DND-41 (cell line): ENCODE measurements around the gene MACC1.

Source experiments
- ATAC-seq: fragments of 200-7000 bp; cut with Tn5 transposase; 3 replicates; pipeline ENCODE4 v1.9.1; 2021; ENCODE audit warnings: low read depth; ENCODE audit not compliant: insufficient read depth
- DNase-seq: peaks from one replicate; pipeline ENCODE4 v3.0.0-alpha.2; 2020
- H2AFZ ChIP-seq: 2 replicates; pipeline ENCODE4 v1.6.0; 2012; ENCODE audit warnings: low read depth, low read length
- H3K27ac ChIP-seq: 2 replicates; pipeline ENCODE4 v1.5.1; 2012; ENCODE audit warnings: low read length, inconsistent platforms
- H3K27me3 ChIP-seq: fragments of 200-600 bp; sonication (generic); 2 replicates; pipeline ENCODE4 v1.6.0; 2012; ENCODE audit warnings: low read length, mild to moderate bottlenecking, inconsistent platforms; ENCODE audit not compliant: insufficient read depth, poor library complexity
- H3K36me3 ChIP-seq: 2 replicates; pipeline ENCODE4 v1.5.1; 2012; ENCODE audit warnings: low read length, inconsistent platforms; ENCODE audit not compliant: insufficient read depth
- H3K4me1 ChIP-seq: 2 replicates; pipeline ENCODE4 v1.5.1; 2012; ENCODE audit warnings: mild to moderate bottlenecking, low read length; ENCODE audit not compliant: insufficient read depth
- H3K4me2 ChIP-seq: 2 replicates; pipeline ENCODE4 v1.6.0; 2012; ENCODE audit warnings: mild to moderate bottlenecking, moderate library complexity, low read length, inconsistent platforms; ENCODE audit not compliant: insufficient read depth
- H3K4me3 ChIP-seq, 2 experiments: fragments of 200-600 bp in 1 of 2; shearing (Covaris generic) in 1 of 2; 2 replicates each; pipeline ENCODE4 v1.5.1; 2012 to 2016; ENCODE audit warnings: inconsistent platforms in 2 of 2, low read length in 2 of 2, mild to moderate bottlenecking in 2 of 2, low read depth in 1 of 2, moderate library complexity in 1 of 2
- H3K79me2 ChIP-seq: 2 replicates; pipeline ENCODE4 v1.6.0; 2012; ENCODE audit warnings: low read length, inconsistent platforms; ENCODE audit not compliant: insufficient read depth
- H3K9ac ChIP-seq: 2 replicates; pipeline ENCODE4 v1.6.0; 2012; ENCODE audit warnings: low read depth, mild to moderate bottlenecking, inconsistent platforms, low read length, moderate library complexity
- H3K9me3 ChIP-seq: 2 replicates; pipeline ENCODE4 v1.5.1; 2012; ENCODE audit warnings: low read length, moderate library complexity, mild to moderate bottlenecking, inconsistent platforms; ENCODE audit not compliant: insufficient read depth, severe bottlenecking
- H4K20me1 ChIP-seq: 2 replicates; pipeline ENCODE4 v1.6.0; 2012; ENCODE audit warnings: low read length; ENCODE audit not compliant: insufficient read depth
- CTCF ChIP-seq: IDR thresholded peaks from 2 replicates; pipeline ENCODE4 v1.5.1; 2012; ENCODE audit warnings: borderline replicate concordance, low read length, moderate library complexity, mild to moderate bottlenecking; ENCODE audit not compliant: poor library complexity, severe bottlenecking; ENCODE audit errors: extremely low read depth
- EZH2 ChIP-seq: IDR thresholded peaks from 3 replicates; pipeline ENCODE4 v1.6.1; 2012; ENCODE audit warnings: borderline replicate concordance, low read depth, mild to moderate bottlenecking, moderate library complexity, low read length, inconsistent platforms; ENCODE audit not compliant: severe bottlenecking

MACC1 gene

GRCh38 chr7:20114468-20114867, 102.7 kb downstream of the MACC1 start:
- H3K27ac ChIP-seq = no peak overlapping the region
- ATAC-seq (peak; percentile 29; the same call in 1 of the 3 replicates), DNase-seq (no peak)
- TF ChIP-seq CTCF (no peak), EZH2 (no peak)
- no peaks in the 10 kb centered on the region for H3K27me3 ChIP-seq
- H3K9ac ChIP-seq = no peak overlapping the region
- H3K4me1 ChIP-seq = no peaks in the 10 kb centered on the region
- no peak overlapping the region for H3K4me3 ChIP-seq
- H3K9me3 ChIP-seq = no peaks in the 10 kb centered on the region
- H3K79me2 ChIP-seq = no peaks in the 10 kb centered on the region
- no peaks in the 10 kb centered on the region for H3K36me3 ChIP-seq
- H4K20me1 ChIP-seq = no peaks in the 10 kb centered on the region
- H3K4me2 ChIP-seq = no peak overlapping the region
- no peak overlapping the region for H2AFZ ChIP-seq

- no peaks in the 10 kb centered on the region for H3K4me1 ChIP-seq
- H3K27me3 ChIP-seq = no peaks in the 10 kb centered on the region
- no peak overlapping the region for H3K27ac ChIP-seq
- no peak overlapping the region for H2AFZ ChIP-seq
- no peaks in the 10 kb centered on the region for H3K36me3 ChIP-seq
- ATAC-seq = no peak
- TF ChIP-seq CTCF (no peak), EZH2 (no peak)
- H3K4me2 ChIP-seq = no peak overlapping the region
- no peaks in the 10 kb centered on the region for H4K20me1 ChIP-seq
- H3K4me3 ChIP-seq = no peak overlapping the region
- H3K9me3 ChIP-seq = no peaks in the 10 kb centered on the region
- DNase-seq = no peak
- no peaks in the 10 kb centered on the region for H3K79me2 ChIP-seq
- H3K9ac ChIP-seq = no peak overlapping the region
These were observed 103.7 kb downstream of the MACC1 start for GRCh38 chr7:20113427-20114027.

GRCh38 chr7:20112696-20113095, 104.5 kb downstream of the MACC1 start:
- no peak for DNase-seq

More at GRCh38 chr7:20112696-20113095, 104.5 kb downstream of the MACC1 start:
- H3K9ac ChIP-seq = no peak overlapping the region
- H3K4me1 ChIP-seq = no peaks in the 10 kb centered on the region
- no peak overlapping the region for H2AFZ ChIP-seq
- no peak overlapping the region for H3K4me3 ChIP-seq
- TF ChIP-seq EZH2 (no peak), CTCF (no peak)
- H4K20me1 ChIP-seq = no peaks in the 10 kb centered on the region
- no peak for ATAC-seq
- H3K79me2 ChIP-seq = no peaks in the 10 kb centered on the region
- no peaks in the 10 kb centered on the region for H3K36me3 ChIP-seq
- H3K27ac ChIP-seq = no peak overlapping the region
- H3K27me3 ChIP-seq = no peaks in the 10 kb centered on the region
- H3K9me3 ChIP-seq = no peaks in the 10 kb centered on the region
- H3K4me2 ChIP-seq = no peak overlapping the region
